Ishikawa (cell line): Measurements from ENCODE around the gene PTCH2.

ENCODE experiments used
- CEBPB ChIP-seq: IDR thresholded peaks from 2 replicates; pipeline ENCODE4 v1.6.1; 2012
- CREB1 ChIP-seq: IDR thresholded peaks from 2 replicates; pipeline ENCODE4 v1.6.1; 2012; ENCODE audit warnings: low read depth
- EGR1 ChIP-seq: IDR thresholded peaks from 2 replicates; pipeline ENCODE4 v1.6.1; 2012
- EP300 ChIP-seq: IDR thresholded peaks from 2 replicates; pipeline ENCODE4 v1.6.1; 2012; ENCODE audit warnings: borderline replicate concordance
- FOXM1 ChIP-seq: IDR thresholded peaks from 2 replicates; pipeline ENCODE4 v1.6.1; 2012; ENCODE audit warnings: low read depth, borderline replicate concordance
- MAX ChIP-seq: IDR thresholded peaks from 2 replicates; pipeline ENCODE4 v1.6.1; 2012
- NFIC ChIP-seq: IDR thresholded peaks from 2 replicates; pipeline ENCODE4 v1.6.1; 2012
- RAD21 ChIP-seq: IDR thresholded peaks from 2 replicates; pipeline ENCODE4 v1.6.1; 2012; ENCODE audit warnings: low read depth
- TAF1 ChIP-seq: IDR thresholded peaks from 2 replicates; pipeline ENCODE4 v1.6.1; 2012; ENCODE audit warnings: low read depth, mild to moderate bottlenecking
- TCF12 ChIP-seq: IDR thresholded peaks from 2 replicates; pipeline ENCODE4 v1.6.1; 2012; ENCODE audit warnings: low read depth
- TEAD4 ChIP-seq: IDR thresholded peaks from 2 replicates; pipeline ENCODE4 v1.6.1; 2012
- USF1 ChIP-seq: IDR thresholded peaks from 2 replicates; pipeline ENCODE4 v1.6.1; 2012
- YY1 ChIP-seq: IDR thresholded peaks from 2 replicates; pipeline ENCODE4 v1.6.1; 2012; ENCODE audit warnings: low read depth
- ZBTB7A ChIP-seq: IDR thresholded peaks from 2 replicates; pipeline ENCODE4 v1.6.1; 2012; ENCODE audit warnings: low read depth
- TF ChIP-seq, protein P1 (sequence below): IDR thresholded peaks from 2 replicates; pipeline ENCODE4 v1.6.1; 2012; ENCODE audit warnings: low read depth, mild to moderate bottlenecking

The PTCH2 gene

DNA sequence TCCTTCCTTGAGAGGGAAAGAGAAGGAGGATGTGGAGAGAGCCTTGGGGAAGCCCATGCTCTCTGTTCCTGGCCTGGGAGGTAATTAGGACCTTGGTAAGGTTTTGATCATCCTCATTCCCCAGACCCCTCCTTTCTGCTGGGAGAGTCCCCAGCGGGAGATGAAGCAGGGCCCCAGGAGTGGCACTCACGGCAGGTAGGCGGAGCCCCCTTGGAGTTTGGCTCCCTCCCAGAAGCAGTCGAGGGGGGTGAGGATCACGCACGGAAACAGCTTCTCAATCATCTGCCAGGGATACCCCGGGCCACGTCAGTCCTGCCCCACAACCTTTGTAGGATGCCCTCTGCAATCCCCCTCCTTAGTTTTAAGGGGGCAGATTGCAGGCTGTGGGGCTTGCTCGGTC, 11.5 kb downstream of the PTCH2 start:
- TF ChIP-seq CREB1 (no peak), NFIC (no peak), EGR1 (no peak)
- TF ChIP-seq, protein P1, sequence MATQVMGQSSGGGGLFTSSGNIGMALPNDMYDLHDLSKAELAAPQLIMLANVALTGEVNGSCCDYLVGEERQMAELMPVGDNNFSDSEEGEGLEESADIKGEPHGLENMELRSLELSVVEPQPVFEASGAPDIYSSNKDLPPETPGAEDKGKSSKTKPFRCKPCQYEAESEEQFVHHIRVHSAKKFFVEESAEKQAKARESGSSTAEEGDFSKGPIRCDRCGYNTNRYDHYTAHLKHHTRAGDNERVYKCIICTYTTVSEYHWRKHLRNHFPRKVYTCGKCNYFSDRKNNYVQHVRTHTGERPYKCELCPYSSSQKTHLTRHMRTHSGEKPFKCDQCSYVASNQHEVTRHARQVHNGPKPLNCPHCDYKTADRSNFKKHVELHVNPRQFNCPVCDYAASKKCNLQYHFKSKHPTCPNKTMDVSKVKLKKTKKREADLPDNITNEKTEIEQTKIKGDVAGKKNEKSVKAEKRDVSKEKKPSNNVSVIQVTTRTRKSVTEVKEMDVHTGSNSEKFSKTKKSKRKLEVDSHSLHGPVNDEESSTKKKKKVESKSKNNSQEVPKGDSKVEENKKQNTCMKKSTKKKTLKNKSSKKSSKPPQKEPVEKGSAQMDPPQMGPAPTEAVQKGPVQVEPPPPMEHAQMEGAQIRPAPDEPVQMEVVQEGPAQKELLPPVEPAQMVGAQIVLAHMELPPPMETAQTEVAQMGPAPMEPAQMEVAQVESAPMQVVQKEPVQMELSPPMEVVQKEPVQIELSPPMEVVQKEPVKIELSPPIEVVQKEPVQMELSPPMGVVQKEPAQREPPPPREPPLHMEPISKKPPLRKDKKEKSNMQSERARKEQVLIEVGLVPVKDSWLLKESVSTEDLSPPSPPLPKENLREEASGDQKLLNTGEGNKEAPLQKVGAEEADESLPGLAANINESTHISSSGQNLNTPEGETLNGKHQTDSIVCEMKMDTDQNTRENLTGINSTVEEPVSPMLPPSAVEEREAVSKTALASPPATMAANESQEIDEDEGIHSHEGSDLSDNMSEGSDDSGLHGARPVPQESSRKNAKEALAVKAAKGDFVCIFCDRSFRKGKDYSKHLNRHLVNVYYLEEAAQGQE: no peak

GRCh38 chr1:44830900-44831304, 12.2 kb downstream of the PTCH2 start:
- no peak for TF ChIP-seq TAF1

- TF ChIP-seq USF1 (no peak), EGR1 (no peak), NFIC (no peak), ZBTB7A (no peak), FOXM1 (no peak), MAX (no peak), TCF12 (no peak), TAF1 (no peak), CEBPB (no peak), EP300 (no peak), TEAD4 (no peak), YY1 (no peak), CREB1 (no peak), RAD21 (no peak)
- TF ChIP-seq, protein P1: no peak
These were observed 13.3 kb downstream of the PTCH2 start for GRCh38 chr1:44829506-44830384.

GRCh38 chr1:44828841-44829440, 14.1 kb downstream of the PTCH2 start:
- TF ChIP-seq NFIC (no peak), TAF1 (no peak), EGR1 (no peak), YY1 (no peak), USF1 (no peak), CREB1 (no peak), CEBPB (no peak), TEAD4 (no peak), TCF12 (no peak), RAD21 (no peak), FOXM1 (no peak), ZBTB7A (no peak), EP300 (no peak), MAX (no peak)
- TF ChIP-seq, protein P1: no peak
